Measurements from ENCODE around the gene CA4. TPM values are rescaled to one million over a fixed set of nuclear protein-coding genes. Genes with fewer than 3 reads are reported as not detected.
"Not testable (repeated sequence)": the region's sequence is repeated elsewhere in the genome, so short reads cannot be mapped to it uniquely, and the experiment has no call there.

CA4 gene
- total and polyA plus RNA-seq, 3 donors from 2014 or later = 0.94 to 3.1 (median 2.5) TPM

DNA sequence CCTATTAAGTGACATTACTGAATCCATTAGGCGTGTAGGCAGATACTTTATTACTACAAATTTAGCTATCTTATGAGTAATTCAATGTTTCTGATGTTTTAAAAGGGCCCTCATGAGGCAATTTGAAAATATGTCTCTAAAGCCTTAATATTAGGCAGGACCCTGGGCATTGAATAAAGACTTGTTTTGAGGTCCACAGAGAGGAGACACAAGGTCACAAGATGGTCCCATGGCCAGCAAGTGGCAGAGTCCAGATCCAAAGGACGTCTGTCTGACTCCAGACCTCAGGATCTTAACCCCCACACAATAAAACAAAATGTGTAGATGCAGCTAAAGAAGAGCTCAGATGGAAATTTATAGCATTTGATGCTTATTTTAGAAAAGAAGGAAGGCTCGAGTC lies 39.2 kb upstream of the CA4 start:
- Histone ChIP-seq H3K27me3 (no peaks in the 10 kb centered on the region), H3K4me3 (no peak overlapping the region), H3K4me1 (no peaks in the 10 kb centered on the region), H3K36me3 (ENCODE audit: low read depth, missing control alignments) (no peaks in the 10 kb centered on the region), H3K9me3 (no peaks in the 10 kb centered on the region), H3K27ac (no peak overlapping the region)
- 71 to 80% methylated on average over 3 of the region's 3 CpGs for WGBS, 2 donors
- DNase-seq = no peak
- intact Hi-C loops (cut with DNase I; ENCODE audit: low total_unique reads) = no loop called here
- no peak for TF ChIP-seq POLR2A (IDR thresholded peaks at IDR 0.05)
- TF ChIP-seq, protein P1, sequence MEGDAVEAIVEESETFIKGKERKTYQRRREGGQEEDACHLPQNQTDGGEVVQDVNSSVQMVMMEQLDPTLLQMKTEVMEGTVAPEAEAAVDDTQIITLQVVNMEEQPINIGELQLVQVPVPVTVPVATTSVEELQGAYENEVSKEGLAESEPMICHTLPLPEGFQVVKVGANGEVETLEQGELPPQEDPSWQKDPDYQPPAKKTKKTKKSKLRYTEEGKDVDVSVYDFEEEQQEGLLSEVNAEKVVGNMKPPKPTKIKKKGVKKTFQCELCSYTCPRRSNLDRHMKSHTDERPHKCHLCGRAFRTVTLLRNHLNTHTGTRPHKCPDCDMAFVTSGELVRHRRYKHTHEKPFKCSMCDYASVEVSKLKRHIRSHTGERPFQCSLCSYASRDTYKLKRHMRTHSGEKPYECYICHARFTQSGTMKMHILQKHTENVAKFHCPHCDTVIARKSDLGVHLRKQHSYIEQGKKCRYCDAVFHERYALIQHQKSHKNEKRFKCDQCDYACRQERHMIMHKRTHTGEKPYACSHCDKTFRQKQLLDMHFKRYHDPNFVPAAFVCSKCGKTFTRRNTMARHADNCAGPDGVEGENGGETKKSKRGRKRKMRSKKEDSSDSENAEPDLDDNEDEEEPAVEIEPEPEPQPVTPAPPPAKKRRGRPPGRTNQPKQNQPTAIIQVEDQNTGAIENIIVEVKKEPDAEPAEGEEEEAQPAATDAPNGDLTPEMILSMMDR (IDR thresholded peaks at IDR 0.05) = no peak

- H3K9me3 ChIP-seq; H3K4me1 ChIP-seq; intact Hi-C loops (cut with DNase I; ENCODE audit: low total_unique reads); H3K27ac ChIP-seq; H3K4me3 ChIP-seq; H3K36me3 ChIP-seq (ENCODE audit: low read depth, missing control alignments); H3K27me3 ChIP-seq; DNase-seq: not testable (repeated sequence)
- no CpG with 5 or more reads among the region's 5 CpGs for WGBS, 2 donors
Observed at GRCh38 chr17:60111661-60112060, 38.1 kb upstream of the CA4 start.

DNA sequence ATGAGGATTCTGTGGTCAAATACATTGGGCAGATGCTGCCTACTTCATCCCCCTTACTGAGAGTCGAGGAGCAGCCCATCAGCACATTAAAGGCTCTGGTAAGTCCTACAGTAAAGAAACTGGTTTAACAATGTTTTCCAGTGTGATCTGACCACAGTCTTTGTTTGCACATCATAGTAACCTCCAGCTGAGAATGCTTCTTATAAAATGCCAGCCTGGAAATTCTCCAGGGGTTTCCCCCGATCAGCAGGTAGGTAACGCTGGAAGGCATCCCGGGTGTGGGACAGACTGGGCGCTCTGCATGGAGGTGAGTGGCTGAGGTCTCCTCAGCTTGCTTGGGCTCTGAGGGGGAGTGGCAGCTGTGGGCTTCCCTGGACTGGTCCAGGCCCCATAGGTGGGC lies 34.4 kb upstream of the CA4 start:
- H3K36me3 ChIP-seq (ENCODE audit: low read depth, missing control alignments); H3K27ac ChIP-seq; H3K4me1 ChIP-seq; H3K9me3 ChIP-seq; intact Hi-C loops (cut with DNase I; ENCODE audit: low total_unique reads); DNase-seq; H3K4me3 ChIP-seq; H3K27me3 ChIP-seq: not testable (repeated sequence)
- no CpG with 5 or more reads among the region's 5 CpGs for WGBS, 2 donors

GRCh38 chr17:60116196-60116595 lies 33.6 kb upstream of the CA4 start:
- intact Hi-C loops (cut with DNase I; ENCODE audit: low total_unique reads); DNase-seq; H3K9me3 ChIP-seq; H3K36me3 ChIP-seq (ENCODE audit: low read depth, missing control alignments); H3K4me1 ChIP-seq; H3K27me3 ChIP-seq; H3K4me3 ChIP-seq; H3K27ac ChIP-seq: not testable (repeated sequence)
- WGBS, 2 donors = no CpG with 5 or more reads among the region's 14 CpGs

DNA sequence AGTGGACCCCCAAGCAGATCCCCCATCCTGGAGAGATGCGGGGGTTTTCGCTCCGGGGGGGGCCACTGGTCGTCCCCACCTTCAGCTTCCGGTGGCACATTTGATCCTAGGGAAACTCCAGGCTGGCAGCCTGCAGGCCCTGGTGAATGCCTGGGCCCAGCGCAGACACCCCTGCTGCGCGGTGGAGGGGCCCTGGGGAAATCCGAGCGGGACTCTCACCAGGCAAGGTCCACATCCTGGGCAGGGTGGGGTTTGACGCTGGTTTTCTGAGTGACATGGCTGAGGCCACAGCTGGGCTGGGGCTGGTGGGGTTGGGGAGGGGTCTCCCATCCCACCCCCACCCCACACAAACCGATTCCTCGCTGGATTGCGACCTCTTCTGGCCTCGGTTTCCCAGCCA lies 30.6 kb upstream of the CA4 start:
- H3K9me3 ChIP-seq; H3K27me3 ChIP-seq; H3K36me3 ChIP-seq (ENCODE audit: low read depth, missing control alignments); intact Hi-C loops (cut with DNase I; ENCODE audit: low total_unique reads); H3K27ac ChIP-seq; H3K4me1 ChIP-seq; H3K4me3 ChIP-seq; DNase-seq: not testable (repeated sequence)
- no CpG with 5 or more reads among the region's 15 CpGs for WGBS, 2 donors

DNA sequence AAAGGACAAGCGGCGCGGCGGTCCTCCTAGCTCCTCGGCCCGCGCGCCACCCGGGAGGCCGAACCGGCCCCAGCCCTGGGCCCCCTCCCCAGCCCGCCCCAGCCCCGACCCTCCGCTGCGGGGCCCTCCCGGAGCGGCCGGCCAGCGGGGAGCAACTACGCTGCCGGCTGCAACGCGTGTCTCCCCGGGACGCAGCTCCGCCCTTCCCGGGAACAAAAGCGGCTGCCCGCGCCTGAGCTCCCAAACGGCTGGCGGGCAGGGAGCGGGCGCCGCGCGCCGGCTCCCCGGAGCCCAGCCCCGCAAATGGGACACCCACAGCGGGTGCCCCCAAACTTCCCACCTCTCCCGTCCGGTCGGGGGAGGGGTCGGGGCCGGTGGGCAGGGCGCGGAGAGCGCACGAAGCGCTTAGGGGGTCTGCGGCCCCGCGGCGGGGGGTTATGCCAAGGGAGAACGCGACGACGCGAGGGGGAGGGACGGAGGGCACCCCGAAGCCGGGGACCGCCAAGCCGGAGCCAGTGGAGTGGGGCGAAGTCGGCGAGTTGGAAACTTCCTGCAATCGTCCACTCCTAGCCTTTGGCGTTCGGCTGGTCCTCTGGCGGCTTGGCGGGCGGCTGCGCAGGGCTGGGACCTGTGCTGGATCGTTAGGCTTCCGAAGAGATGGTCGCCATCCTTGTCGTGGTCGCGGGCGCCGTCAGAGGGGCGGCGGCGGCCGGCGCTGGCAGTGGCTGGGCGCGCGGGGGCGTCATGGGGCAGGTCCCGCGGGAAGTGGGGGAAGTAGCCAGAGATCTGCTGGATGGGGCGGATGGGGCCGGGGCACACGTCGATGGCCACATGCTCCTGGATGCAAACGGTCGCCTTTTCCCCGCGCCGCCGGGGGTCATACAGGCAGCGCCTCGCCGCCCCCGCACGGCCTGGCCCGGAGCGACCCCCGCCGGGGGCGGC lies 29.7 kb upstream of the CA4 start:
- H3K4me3 ChIP-seq; H3K27ac ChIP-seq; H3K36me3 ChIP-seq (ENCODE audit: low read depth, missing control alignments); DNase-seq; H3K27me3 ChIP-seq; intact Hi-C loops (cut with DNase I; ENCODE audit: low total_unique reads); H3K9me3 ChIP-seq; H3K4me1 ChIP-seq: not testable (repeated sequence)
- WGBS, 2 donors = no CpG with 5 or more reads among the region's 114 CpGs

DNA sequence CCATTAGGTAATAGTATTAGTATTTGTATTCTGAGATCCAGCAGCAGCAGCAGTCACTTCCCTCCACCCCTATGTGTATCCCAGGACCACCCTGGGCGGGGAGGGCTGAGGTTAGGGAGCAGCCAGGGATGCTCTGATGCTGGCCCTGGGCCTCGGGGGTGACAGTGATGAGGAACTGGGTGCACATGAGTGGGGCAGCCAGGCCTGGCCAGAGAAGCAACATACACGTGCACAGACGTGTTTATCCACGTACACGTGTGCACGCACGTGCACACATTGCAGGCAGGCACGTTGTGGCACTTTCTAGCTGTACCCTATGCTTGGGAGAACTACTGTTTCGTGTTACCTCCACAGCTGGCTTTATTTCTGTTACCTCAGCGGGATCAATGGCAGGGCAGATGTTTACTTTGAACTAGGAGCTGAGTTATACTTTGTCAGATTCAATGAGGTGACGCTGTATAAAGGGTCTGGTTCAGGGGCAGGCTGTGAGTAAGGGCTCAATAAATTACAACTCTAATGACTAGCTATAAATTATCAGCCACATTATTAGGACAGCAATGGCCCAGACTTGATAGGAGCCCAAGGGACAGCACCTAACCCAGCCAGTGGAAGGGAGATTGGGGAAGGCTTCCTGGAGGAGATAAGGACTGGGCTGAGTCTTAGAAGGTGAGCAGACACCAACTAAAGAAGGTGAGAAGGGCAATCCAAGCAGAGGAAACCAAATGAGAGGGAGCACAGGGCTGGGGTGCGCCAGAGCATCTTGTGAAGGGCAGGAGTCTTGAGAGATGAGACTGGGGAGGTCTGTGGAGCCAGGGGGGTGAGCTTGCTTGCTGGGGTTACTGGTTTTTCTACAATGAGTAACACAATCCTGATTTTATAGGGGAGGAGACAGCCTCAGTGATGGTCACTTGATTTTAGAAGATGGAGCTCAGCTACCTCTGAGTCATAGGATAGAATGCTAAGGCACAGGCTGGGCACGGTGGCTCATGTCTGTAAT lies 22.4 kb upstream of the CA4 start:
- TF ChIP-seq POLR2A (IDR thresholded peaks at IDR 0.05) = no peak
- TF ChIP-seq, protein P1 (IDR thresholded peaks at IDR 0.05) = no peak
- H3K27me3 ChIP-seq = no peaks in the 10 kb centered on the region
- WGBS, 2 donors = 62 to 66% methylated on average over 14 of the region's 14 CpGs
- H3K4me3 ChIP-seq = no peak overlapping the region
- H3K27ac ChIP-seq = no peak overlapping the region
- no peaks in the 10 kb centered on the region for H3K9me3 ChIP-seq
- H3K4me1 ChIP-seq = no peaks in the 10 kb centered on the region
- no peak for DNase-seq
- no peaks in the 10 kb centered on the region for H3K36me3 ChIP-seq (ENCODE audit: low read depth, missing control alignments)
- intact Hi-C loops (cut with DNase I; ENCODE audit: low total_unique reads) = no loop called here
